ENCODE results near the gene LEP.

LEP gene

DNA sequence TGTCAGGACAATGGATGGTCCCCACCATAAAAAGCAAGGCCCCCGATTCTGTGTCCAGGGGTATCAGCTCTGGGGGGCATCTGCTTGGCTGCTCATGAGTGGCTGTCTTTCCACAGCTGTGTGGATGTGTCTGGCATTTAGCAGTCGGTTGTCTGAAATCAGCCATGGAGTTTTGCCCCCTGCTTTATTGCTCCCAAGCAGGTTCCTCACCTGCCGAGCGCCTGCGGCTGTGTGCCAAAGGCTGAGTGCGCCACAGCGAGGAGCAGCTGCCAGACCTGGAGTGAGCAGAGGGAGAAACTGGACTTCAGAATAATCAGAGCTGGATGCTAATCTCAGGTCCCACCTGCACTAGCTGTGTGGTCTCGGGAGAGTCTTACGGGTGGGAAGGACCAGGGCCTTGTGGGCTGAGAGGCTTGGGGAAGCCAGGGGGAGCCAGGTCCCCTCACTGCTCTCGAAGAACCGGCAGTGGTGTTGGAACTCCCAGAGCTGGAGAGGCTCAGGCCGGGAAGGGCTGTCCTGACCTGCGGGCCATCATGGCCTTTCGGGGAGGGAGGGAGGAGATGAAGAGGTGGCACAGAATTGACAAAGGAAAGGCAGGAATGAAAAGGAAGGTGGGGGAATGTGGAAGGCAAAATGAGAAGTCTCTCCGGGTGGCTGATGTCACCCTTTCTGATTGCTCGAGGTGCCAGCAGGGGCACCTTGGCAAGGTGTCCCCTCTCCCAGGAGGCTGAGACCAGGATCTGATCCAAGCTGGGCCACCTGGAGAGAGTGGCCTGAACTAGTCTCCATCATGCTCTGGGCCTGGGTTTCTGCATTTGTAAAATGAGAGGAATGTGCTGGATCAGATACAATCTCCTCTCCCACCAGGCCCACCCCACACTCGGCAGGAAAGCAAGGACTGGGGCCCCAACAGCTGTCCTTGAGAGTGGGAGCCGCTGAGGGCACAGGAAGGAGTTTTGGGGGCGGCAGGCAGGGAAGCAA, 30.2 kb upstream of the LEP start:
- no peak for DNase-seq (ENCODE audit: low read depth)
- TF ChIP-seq, protein P1, sequence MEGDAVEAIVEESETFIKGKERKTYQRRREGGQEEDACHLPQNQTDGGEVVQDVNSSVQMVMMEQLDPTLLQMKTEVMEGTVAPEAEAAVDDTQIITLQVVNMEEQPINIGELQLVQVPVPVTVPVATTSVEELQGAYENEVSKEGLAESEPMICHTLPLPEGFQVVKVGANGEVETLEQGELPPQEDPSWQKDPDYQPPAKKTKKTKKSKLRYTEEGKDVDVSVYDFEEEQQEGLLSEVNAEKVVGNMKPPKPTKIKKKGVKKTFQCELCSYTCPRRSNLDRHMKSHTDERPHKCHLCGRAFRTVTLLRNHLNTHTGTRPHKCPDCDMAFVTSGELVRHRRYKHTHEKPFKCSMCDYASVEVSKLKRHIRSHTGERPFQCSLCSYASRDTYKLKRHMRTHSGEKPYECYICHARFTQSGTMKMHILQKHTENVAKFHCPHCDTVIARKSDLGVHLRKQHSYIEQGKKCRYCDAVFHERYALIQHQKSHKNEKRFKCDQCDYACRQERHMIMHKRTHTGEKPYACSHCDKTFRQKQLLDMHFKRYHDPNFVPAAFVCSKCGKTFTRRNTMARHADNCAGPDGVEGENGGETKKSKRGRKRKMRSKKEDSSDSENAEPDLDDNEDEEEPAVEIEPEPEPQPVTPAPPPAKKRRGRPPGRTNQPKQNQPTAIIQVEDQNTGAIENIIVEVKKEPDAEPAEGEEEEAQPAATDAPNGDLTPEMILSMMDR (IDR thresholded peaks at IDR 0.05; ENCODE audit: insufficient read depth, low read depth, low read length, missing control alignments) = no peak
- no peak overlapping the region for H3K4me3 ChIP-seq (ENCODE audit: low read length)

DNA sequence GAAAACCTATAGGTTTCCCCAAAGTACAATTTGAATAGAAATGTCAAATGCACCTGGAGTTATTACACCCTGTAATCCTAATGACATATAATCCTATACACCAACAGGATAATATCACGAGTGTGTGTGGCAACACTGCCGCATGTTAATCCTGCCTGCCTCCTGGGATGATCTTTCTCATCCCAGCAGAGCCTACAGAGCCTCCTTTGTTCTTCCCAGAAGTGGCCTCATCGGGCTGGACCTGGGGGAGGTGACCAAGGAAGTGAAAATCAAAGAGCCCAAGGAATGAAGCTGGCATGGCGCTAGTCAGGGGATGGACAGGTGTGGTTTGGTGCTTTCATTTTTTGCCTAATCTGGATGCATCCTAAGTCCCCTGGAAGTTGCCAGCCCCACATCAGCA, 29.5 kb upstream of the LEP start:
- H3K4me3 ChIP-seq (ENCODE audit: low read length) = no peak overlapping the region
- TF ChIP-seq, protein P1 (IDR thresholded peaks at IDR 0.05; ENCODE audit: insufficient read depth, low read depth, low read length, missing control alignments) = no peak
- DNase-seq (ENCODE audit: low read depth) = no peak

DNA sequence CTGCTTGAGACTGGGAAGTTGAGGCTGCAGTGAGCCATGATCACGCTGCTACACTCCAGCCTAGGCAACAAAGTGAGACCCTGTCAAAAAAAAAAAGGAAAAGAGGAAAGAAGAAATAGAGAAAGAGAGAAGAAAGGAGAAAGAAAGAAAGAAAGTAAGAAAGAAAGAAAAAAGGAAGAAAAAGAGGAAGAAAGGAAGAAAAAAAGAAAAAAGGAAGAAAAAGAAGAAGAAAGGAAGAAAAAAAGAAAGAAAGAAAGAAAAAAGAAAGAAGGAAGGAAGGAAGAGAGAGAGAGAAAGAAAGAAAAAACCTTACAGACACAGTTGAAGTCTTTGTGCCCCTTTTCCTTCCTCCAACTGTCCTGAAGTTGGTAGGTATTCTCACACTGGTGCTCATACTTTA, 26.6 kb upstream of the LEP start:
- TF ChIP-seq, protein P1 (IDR thresholded peaks at IDR 0.05; ENCODE audit: insufficient read depth, low read depth, low read length, missing control alignments) = no peak
- no peak for DNase-seq (ENCODE audit: low read depth)
- H3K4me3 ChIP-seq (ENCODE audit: low read length) = no peak overlapping the region

DNA sequence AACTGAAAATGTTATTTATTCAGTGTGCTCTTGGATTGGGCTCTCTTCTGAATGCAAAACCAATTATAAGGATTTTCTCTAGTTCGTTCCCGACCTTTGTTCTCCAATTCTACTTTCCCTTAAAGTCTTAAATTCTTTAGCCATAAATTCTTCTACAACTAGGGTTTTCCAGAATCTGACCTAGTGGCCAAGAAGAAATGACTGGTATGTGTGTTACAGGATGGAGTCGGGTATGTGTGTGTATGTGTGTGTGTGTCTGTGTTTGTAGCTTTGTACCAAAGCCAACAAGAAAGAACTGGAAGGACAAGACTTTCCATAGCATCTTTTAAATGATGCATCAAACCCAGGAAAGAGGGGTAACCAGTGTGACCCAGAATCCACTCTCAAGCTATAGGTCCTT, 25.8 kb upstream of the LEP start:
- TF ChIP-seq, protein P1 (IDR thresholded peaks at IDR 0.05; ENCODE audit: insufficient read depth, low read depth, low read length, missing control alignments) = no peak
- DNase-seq (ENCODE audit: low read depth) = peak; percentile 20
- no peak overlapping the region for H3K4me3 ChIP-seq (ENCODE audit: low read length)

DNA sequence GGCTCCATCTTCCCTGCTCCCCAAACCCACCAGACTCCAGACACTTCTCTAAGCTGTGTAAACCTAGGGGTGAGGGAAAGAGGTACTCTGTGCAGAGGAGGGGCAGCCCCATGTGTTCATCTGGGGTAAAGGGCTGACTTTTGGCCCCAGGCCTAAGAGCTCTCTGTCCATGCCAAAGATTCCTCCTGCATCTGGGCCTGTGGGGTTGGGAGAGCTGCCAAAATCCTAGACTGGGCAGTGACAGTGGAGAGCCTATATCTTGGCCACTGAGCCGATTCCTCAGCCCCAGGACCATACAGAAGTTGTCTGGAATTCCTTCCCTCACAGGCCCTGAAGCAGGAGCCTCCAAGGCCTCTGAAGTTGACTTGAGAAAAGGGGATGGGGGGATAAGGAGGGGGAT, 25.3 kb upstream of the LEP start:
- TF ChIP-seq, protein P1 (IDR thresholded peaks at IDR 0.05; ENCODE audit: insufficient read depth, low read depth, low read length, missing control alignments) = no peak
- H3K4me3 ChIP-seq (ENCODE audit: low read length) = no peak overlapping the region
- no peak for DNase-seq (ENCODE audit: low read depth)

DNA sequence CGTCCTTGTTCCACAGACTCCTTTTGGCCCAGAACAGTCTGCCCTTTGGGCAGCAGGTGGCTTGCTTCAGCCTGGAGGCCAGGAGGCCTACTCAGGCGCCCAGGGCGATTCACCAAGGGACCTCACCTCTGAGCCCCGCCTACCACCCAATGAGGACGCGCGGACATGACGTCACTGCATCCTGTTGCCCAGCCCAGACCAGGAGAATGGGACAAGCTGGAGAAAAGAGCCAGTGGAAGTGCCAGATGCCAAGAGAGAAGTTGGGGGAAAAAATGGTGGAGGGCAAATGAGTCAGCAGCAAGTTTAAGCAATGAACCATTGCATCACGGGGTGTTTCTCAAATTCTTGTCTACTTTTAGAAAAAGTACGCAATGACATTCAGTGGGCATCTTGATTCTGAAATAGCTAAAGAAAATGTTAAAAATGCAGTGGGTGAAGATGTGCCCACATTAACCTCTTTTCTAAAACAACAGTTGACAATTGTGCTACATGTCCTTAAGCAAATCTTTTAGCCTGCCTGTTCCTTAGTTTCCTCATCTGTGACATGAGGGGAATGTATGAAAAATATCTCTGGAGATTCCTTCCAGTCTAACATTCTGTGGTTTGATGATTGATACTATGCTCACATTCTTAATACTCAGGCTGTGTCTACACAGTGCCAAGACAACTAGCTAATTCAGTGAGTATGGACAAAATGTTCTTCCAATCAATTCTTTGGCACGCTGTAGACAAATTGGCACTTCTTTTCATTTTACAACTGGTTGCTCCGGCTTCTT, 23.9 kb upstream of the LEP start:
- peak; percentile 91 for DNase-seq (ENCODE audit: low read depth)
- no peak overlapping the region for H3K4me3 ChIP-seq (ENCODE audit: low read length)
- TF ChIP-seq, protein P1 (IDR thresholded peaks at IDR 0.05; ENCODE audit: insufficient read depth, low read depth, low read length, missing control alignments) = no peak

Measured in epithelial cell of esophagus (primary cell).